GM19438 (cell line): ENCODE data around the gene SOHLH2.

Source experiments
- ATAC-seq: cut with Tn5 transposase; IDR thresholded peaks from one replicate; pipeline ENCODE4 v1.9.1; 2021; ENCODE audit warnings: low read depth; ENCODE audit not compliant: unreplicated experiment

Gene SOHLH2

DNA sequence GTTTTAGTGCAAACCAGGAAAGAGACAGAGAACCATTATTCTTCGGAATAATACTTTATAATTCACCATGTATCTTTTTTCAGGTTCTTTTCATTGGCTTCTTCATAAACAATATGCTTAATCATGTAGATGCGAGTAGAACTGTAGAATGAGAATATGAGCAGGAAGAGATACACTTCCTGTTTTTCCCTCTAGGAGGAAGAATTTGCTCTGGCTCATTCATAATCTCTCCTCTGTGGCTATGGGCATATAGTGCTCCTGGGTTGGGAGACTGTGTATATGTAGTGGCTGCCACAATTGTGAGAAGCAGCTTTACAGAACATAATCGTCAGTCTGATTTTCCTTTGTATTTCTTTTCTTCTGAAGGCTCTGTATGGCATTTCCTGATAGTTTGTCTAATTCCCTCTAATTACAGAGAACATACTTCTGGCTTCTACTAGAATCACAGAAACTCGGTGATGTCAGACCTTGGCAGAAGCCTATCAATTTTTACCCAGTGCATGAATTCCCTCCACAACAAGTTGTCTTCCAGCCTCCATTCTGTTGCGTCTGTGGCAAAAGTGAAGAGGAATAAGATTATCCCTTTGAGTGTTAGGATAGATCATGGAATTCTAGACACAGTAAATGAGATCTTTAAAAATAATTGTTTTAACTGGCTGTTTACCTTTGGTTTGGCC, 80.3 kb downstream of the SOHLH2 start:
- ATAC-seq = no peak

DNA sequence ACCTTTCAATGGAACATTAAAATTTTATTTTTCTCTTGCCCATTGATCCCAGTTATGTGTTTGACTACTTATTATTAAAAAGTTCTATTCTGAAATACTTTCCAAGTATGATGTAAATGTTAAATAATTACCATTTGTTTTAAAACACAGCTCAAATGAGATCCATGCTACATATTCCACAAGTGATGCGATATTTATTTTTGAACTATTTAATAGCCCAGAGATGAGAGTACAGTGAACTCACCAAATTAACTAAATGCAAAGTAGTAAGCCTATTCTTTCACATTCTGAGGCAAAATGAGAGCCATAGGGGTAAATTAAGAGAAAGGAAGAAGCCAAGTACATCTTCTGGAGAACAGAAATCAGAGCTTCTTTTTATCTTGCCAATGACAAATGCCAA, 82.0 kb downstream of the SOHLH2 start:
- ATAC-seq = no peak

DNA sequence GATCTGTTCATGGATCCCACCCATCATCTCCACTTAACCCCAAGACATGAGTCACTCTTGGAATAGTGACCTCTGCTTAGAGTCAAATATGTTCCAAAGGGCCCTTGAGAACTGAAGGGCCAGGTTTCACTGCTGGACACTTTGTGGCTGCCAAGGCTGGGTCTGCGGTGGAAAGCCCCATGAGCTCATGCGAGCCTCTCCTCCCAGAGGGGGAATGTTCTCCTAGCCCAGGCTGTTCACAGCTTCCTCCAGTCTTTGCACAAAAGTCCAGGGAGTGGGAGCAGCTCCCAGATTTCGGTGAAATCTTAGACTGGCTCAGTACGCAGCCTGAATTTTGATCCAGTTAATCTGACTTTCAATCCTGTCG, 82.4 kb downstream of the SOHLH2 start:
- no peak for ATAC-seq

DNA sequence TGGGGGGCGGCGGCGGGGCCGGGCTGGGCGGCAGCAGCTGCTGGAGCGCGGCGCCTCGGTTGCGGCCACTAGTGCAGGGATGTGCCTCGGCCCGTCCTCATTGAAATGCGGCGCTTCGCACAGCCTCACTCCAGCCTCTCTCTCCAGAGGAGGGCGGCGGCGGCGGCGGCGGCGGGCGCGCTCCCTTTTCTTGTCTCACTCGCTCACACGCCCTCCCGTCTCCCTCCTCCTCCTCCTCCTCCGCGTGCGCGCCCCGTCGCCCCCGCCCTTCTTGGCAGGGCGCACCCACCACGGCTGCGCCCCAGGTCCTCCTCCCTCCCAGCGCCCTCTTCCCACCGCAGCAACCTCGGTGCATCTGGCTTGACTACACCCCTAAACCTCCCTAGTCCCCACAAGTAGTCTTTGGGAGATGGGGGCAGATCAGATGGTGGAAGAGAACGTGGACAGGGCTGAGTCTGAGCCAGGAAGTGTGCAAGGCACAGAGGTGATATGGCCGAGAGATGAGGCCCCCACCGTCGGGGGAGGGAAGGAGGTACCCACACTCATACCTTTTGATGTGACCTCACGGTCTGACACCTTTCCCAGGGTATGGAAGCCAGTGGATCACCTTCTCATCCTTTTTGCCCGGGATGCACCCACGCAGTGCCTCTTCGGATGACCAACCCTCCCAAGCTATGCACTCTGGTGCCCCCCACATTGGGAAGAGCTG, 83.0 kb downstream of the SOHLH2 start, which contains the start of gene DCLK1:
TSS of gene DCLK1 (minus strand) at position 161 of the 709 bp plus-strand sequence.
- ATAC-seq = no peak

DNA sequence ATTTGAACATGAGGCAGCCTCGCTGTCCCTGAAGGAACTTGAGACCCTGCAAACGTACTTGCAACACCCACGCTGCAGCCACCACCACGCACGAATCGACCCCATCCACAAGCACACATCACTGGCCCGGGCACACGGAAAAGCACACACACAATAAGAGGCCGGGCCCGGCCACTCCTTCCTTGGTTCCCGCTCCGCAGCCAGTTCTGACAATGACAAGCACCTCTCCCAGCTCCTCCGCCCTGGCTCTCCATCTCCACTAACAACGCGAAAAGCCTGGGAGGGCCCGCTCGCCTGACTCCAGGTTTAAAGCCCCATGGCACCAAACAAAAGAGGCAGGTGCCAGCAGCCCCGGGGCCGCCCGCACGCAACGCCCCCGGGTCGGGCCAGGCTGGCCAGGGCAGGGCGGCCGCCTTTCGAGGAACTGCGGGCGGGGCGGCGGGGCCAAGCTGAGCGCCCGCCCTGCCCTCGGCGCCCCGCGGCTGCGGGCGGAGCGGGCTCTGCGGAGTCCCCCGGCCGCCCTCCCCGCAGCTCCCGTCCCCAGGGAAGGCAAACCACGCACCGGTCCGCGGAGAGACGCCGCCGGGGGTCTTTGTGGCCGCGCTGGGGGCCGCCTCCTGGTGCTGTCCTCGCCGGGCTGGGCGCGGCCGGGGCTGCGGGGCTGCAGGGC, 83.7 kb downstream of the SOHLH2 start:
- ATAC-seq = no peak

DNA sequence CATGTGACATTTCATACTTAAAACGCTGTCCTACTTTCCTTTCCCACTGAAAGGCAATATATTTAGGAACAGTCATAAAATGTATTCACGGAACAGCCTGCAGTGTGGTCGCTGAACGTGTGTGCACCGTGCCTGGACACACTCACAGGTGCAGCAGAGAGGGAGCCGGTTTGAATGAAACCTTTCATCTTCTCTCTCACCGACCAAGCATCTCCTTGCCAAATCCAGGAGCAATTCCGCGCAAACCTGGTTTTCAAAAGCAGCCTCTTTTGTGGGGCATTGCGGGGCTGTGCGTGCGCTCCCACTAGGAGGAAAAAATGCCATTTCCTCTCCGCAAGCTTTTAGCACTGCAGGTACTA, 84.2 kb downstream of the SOHLH2 start:
- no peak for ATAC-seq

DNA sequence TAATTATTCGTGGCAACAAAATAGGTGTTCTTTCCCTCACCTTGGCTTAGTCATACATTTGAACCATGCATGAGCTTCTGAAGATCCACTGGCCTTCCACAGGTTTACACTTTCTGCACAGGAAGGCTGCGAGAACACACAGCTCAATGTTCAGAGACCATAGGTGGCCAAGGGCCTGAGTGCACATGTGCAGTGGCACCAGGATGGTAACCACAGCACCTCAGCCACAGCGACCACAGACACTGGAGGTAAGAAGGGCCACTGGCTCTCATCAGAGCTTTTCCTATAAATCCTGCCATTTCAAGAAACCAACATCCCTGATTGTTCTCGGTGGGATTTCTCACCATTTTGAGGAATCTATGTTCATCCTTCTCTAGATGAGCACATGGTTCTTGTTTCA, 84.8 kb downstream of the SOHLH2 start:
- ATAC-seq = no peak

DNA sequence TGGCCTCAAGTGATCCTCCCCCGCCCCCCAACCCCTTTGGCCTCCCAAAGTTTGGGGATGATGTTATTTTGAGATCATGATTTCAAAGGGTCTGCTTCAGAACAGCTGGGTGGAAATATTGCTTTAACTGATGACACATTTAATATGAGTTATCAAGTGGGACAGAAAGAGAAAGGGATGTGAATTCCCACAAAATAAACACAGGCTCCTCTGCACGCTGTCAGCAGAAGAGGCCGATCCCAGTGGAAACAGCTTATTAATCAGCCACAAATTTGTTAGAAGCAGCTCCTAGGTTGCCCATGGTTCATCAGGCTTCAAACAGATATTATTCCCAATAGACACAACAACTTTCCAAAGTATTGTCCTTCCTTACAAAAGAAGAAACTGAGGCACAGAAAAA, 87.9 kb downstream of the SOHLH2 start:
- ATAC-seq = no peak

DNA sequence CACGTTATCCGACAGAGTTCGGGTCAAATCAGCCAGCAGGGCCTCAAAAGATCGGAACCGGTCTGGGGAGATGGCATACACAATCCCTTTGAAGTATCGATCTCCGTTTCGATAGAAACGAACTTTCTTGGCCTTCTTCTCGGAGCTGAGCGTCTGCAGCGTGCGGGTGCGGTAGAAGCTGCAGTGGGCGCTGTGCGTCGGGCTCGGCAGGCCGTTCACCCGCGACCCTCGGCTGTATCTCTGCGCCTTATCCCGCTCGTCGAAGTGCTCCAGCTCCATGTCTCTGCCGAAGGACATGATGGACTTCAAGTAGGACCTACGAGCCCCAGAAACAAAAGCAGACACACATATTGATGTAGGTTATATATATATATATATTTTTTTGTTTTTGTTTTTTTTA, 88.5 kb downstream of the SOHLH2 start:
- ATAC-seq = no peak

DNA sequence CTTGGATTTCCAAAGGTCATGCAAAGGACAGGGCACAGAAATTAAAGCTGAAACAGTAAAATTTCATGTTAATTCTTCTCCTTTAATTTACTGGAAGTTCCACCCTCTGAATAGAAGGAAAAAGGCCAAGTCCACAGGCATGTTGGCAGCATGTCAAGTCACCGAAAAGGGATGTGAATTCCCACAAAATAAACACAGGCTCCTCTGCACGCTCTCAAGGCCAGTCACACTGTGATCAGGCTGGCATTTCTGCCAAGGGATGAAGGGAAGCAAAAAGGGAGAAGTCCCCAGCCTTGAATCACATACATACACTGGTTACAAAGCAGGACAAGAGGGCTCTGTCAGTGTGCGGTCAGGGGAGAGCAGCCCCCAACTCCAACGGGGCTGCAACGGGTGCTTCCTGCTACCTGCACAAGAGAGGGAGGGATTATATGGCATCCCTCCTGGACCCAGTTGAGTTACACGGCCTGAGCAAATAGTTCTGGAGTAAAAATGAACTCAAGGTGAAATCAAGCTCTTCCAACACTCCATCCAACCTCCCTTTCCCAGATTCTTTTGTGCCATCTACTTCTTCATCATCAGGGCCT, 90.0 kb downstream of the SOHLH2 start:
- ATAC-seq = no peak
